C4-2B (cell line): ENCODE measurements around the gene ATP7B.

Experiments used
- H3K27ac ChIP-seq: fragments of 450-650 bp; 2 replicates; pipeline ENCODE4 v1.5.1; 2017
- ZFX ChIP-seq: fragments of 450-650 bp; IDR thresholded peaks from 2 replicates; pipeline ENCODE4 v1.6.1; 2017
- TF ChIP-seq, protein P1 (sequence below): fragments of 450-650 bp; conservative IDR thresholded peaks from 2 replicates; pipeline ENCODE4 v1.5.1; 2017; ENCODE audit warnings: mild to moderate bottlenecking

The ATP7B gene

DNA sequence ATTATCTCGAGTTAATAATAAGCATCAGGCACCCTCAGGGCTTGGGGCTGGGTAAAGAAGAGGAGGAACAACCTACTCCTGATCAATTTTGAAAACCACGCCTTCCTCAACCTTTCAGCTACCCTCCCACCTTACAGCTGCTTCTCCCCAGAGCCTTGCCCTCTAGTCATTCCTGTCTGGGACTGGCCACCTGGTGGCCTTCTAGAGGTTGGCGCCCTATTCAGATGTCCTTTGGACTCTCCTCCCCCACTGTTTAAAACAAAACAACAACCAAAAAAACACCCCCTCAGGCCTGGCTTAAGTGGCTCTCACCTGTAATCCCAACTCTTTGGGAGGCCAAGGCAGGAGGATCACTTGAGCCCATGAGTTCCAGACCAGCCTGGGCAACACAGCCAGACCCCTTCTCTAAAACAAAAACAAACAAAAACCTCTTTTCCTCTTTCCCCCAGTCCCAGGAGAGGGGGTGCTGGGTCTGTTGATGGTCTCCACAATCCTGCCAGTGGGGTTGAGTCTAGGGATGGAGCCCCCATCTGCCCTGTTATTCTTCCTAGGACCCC is 87.2 kb downstream of the ATP7B start:
- H3K27ac ChIP-seq = no peak overlapping the region
- no peak for TF ChIP-seq ZFX
- TF ChIP-seq, protein P1, sequence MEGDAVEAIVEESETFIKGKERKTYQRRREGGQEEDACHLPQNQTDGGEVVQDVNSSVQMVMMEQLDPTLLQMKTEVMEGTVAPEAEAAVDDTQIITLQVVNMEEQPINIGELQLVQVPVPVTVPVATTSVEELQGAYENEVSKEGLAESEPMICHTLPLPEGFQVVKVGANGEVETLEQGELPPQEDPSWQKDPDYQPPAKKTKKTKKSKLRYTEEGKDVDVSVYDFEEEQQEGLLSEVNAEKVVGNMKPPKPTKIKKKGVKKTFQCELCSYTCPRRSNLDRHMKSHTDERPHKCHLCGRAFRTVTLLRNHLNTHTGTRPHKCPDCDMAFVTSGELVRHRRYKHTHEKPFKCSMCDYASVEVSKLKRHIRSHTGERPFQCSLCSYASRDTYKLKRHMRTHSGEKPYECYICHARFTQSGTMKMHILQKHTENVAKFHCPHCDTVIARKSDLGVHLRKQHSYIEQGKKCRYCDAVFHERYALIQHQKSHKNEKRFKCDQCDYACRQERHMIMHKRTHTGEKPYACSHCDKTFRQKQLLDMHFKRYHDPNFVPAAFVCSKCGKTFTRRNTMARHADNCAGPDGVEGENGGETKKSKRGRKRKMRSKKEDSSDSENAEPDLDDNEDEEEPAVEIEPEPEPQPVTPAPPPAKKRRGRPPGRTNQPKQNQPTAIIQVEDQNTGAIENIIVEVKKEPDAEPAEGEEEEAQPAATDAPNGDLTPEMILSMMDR = peak; percentile 35

DNA sequence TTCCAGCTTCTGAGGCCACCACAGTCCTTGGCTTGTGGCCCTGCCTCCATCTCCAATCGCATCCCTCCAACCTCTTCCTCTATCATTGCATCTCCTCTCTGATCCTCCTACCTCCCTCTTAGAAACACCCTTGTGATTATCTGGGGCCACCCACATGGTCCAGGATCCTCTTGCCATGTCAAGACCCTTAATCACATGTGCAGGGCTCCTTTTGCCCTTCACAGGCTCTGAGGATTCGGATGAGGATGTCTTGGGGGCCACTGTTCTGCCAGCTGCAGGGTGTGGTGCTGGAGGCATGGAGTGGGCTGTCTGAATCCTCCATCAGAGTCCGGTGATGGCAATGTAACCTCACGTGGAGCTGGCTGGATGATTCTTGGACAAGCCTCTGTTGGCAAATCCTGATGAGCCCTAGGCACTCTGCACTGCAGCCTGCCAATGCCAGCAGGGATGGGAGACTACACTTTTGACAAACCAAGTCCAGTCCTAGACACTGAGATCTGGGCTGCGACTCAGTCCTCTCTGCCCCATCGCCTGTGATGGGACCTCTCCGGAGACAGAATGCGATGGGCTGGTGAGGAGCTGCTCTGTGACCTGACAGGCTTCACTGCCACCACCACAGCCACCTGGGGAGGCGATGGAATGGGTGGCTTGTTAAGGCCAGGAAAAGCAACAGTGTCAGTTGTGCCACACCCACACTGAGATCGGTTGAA is 88.3 kb downstream of the ATP7B start:
- TF ChIP-seq, protein P1 = no peak
- H3K27ac ChIP-seq = no peak overlapping the region

DNA sequence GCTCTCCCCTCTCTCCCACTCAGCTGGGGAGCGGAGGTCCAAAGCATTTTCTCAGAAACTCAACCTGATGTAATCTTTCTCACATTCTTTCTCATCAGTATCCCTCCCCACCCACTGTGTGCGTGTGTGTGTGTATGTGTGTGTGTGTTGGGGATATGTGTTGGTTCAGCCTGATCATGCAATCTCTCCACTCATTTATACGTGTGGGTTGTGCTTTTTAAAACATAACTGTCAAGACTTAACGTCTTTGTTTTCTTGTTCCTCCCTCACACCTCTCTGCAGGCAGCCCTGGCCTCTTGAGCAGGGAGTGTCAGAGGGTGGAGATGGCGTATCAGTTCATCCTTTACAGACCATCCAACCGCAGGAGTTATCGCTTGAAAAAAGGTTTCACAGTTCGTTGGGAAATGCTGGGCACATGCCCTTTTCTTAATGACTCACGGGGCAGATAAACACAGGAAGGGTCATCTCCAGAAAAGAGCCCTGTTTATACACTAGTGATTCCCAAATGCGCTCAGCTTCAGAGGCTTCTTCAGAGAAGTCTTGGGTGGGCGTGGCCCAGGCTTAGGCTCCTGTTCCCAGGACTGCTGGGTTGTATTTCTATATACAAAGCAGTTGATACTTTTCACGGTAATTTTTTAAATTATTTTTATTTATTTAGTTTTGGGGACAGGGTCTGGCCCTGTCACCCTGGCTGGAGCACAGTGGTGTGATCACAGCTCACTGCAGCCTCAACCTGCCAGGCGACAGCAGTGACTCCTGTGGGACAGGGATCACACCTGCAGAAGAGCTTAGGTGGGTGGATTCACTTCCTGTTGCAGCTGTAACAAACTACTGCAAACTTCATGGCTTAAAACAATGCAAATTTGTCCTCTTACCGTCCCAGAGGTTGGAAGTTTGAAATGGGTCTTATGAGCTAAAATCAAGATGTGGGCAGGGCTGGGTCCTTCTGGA is 89.2 kb downstream of the ATP7B start:
- TF ChIP-seq, protein P1 = no peak
- TF ChIP-seq ZFX = no peak
- H3K27ac ChIP-seq = no peak overlapping the region

- no peak overlapping the region for H3K27ac ChIP-seq
- TF ChIP-seq ZFX = no peak
- TF ChIP-seq, protein P1 = no peak
Observed at GRCh38 chr13:51920786-51921185, 90.5 kb downstream of the ATP7B start.

GRCh38 chr13:51920267-51920666 is 91.0 kb downstream of the ATP7B start:
- no peak overlapping the region for H3K27ac ChIP-seq
- TF ChIP-seq, protein P1 = no peak
- TF ChIP-seq ZFX = no peak

DNA sequence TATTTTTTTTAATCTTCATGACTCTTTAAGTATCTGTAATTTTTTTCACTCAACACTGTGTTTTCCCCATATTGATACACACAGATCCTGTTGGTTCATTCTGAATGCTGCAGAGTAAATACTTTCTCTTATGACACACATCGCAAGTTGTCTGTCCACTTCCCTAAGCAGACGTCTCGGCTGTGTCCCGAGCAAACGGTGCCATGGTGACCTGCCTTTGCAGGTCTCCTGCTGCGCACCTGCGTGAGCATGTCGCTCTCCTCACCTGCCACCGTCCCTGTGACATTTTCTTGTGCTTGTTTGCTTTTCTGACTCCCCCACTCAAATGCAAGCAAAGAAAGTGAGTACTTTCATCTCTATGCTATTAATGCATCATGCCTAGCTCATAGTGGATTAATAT is 91.7 kb downstream of the ATP7B start:
- TF ChIP-seq, protein P1 = no peak
- no peak for TF ChIP-seq ZFX
- no peak overlapping the region for H3K27ac ChIP-seq

DNA sequence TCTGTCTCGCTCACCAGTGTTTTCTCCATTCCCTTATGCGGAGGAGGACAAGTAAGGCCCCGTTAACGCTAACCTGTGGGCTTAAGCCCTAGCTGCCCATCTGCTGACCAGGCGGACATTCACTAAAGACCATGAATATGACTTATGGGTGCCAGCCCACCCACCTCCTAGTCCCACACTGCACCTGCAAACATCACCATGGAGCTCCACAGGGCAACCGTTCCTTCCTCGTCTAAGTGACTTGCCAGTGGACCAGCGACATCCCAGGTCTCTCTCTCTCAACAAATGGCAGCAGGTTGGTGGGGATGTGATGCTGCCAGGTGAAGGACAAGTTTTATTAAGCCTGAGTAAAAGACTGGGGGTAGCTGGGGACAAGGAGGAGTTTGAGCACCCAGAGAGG is 94.3 kb downstream of the ATP7B start:
- H3K27ac ChIP-seq = no peak overlapping the region
- no peak for TF ChIP-seq ZFX
